HepG2 (cell line): ENCODE measurements around the gene ACAA2. TPM values are rescaled to one million over a fixed set of nuclear protein-coding genes. Genes with fewer than 3 reads are reported as not detected.

ENCODE experiments used
- ATAC-seq: fragments of 200-7000 bp; cut with Tn5 transposase; 3 replicates; pipeline ENCODE4 v1.9.1; 2020; ENCODE audit warnings: mild to moderate bottlenecking, moderate library complexity
- BruUV-seq: library from RNA; stranded (reverse); fragments of 400-500 nt; replicated peaks from 2 replicates; lab custom pipeline; 2021; lab: Mats Ljungman, UMichigan
- CTCF ChIA-PET: fragments of 300-600 bp; formaldehyde crosslinking; extraction: SDS; loops from one replicate; lab custom pipeline; 2021; ENCODE audit warnings: low total read pairs, inconsistent platforms, low intra/inter-chr PET ratio; lab: Yijun Ruan, JAX
- POLR2A ChIA-PET: fragments of 350-600 bp; sonication (Branson Sonifier 250); formaldehyde crosslinking; loops from one replicate; lab custom pipeline; 2020; ENCODE audit warnings: antibody characterized with exemption, inconsistent platforms; lab: Yijun Ruan, JAX
- DNase-seq: peaks from one replicate; pipeline ENCODE4 v3.0.0-alpha.2; 2015; ENCODE audit warnings: low spot score
- FAIRE-seq: peaks from 3 replicates; lab custom pipeline; 2011; peaks lifted over from hg19 to GRCh38; lab: Jason Lieb, UNC
- H2AFZ ChIP-seq: one replicate; pipeline ENCODE4 v1.6.1; 2011; ENCODE audit warnings: low read length, inconsistent platforms
- H3K27ac ChIP-seq: fragments of 300-600 bp; 3 replicates; pipeline ENCODE4 v1.8.0; 2011; ENCODE audit warnings: mixed run types, mild to moderate bottlenecking, mixed read lengths, low read length, inconsistent platforms; ENCODE audit not compliant: insufficient read depth; ENCODE audit errors: extremely low read length
- H3K27me3 ChIP-seq, 2 experiments: fragments of 200-600 bp in 1 of 2; 2 replicates in 1 of 2; 3 replicates in 1 of 2; pipeline versions ENCODE4 v1.6.0 to v1.8.0; 2011; ENCODE audit warnings: low read length in 2 of 2, mild to moderate bottlenecking in 2 of 2, moderate library complexity in 2 of 2, inconsistent platforms in 1 of 2; ENCODE audit not compliant: insufficient read depth in 2 of 2, control insufficient read depth in 1 of 2
- H3K36me3 ChIP-seq, 2 experiments: fragments of 200-600 bp in 1 of 2; replicated peaks in 1 of 2; 2 replicates in 1 of 2; 3 replicates in 1 of 2; pipeline versions ENCODE4 v1.5.1 to v1.8.0; 2011; ENCODE audit warnings: low read length in 2 of 2, inconsistent platforms in 1 of 2; ENCODE audit not compliant: insufficient read depth in 2 of 2, control insufficient read depth in 1 of 2
- H3K4me1 ChIP-seq: 2 replicates; pipeline ENCODE4 v1.5.1; 2012; ENCODE audit warnings: low read length, inconsistent platforms; ENCODE audit not compliant: insufficient read depth
- H3K4me2 ChIP-seq: 2 replicates; pipeline ENCODE4 v1.6.0; 2011; ENCODE audit warnings: low read depth, low read length, inconsistent platforms
- H3K4me3 ChIP-seq, 3 experiments: fragments of 200-600 bp in 1 of 3; sonication (generic), shearing (Covaris generic) in 1 of 3; replicated peaks in 1 of 3; 2 replicates each; pipeline ENCODE4 v1.5.1; 2011 to 2016; ENCODE audit warnings: low read length in 3 of 3, inconsistent platforms in 2 of 3, low read depth in 2 of 3, mild to moderate bottlenecking in 2 of 3, control low read depth in 1 of 3, mixed read lengths in 1 of 3; ENCODE audit not compliant: insufficient read depth in 1 of 3
- H3K79me2 ChIP-seq: one replicate; pipeline ENCODE4 v1.6.1; 2011; ENCODE audit warnings: low read length, inconsistent platforms; ENCODE audit not compliant: insufficient read depth
- H3K9ac ChIP-seq: 2 replicates; pipeline ENCODE4 v1.6.0; 2011; ENCODE audit warnings: mild to moderate bottlenecking, low read depth, low read length, inconsistent platforms; ENCODE audit not compliant: insufficient read depth
- H3K9me3 ChIP-seq: 2 replicates; pipeline ENCODE4 v1.5.1; 2012; ENCODE audit warnings: mild to moderate bottlenecking, low read length
- H4K20me1 ChIP-seq: 2 replicates; pipeline ENCODE4 v1.6.0; 2011; ENCODE audit warnings: inconsistent platforms, mild to moderate bottlenecking, low read length, moderate library complexity; ENCODE audit not compliant: insufficient read depth
- ATF1 ChIP-seq: IDR thresholded peaks from 2 replicates; pipeline ENCODE4 v1.6.1; 2016; ENCODE audit warnings: mild to moderate bottlenecking, control low read depth
- ETV6 ChIP-seq: sonication (generic); formaldehyde crosslinking; conservative IDR thresholded peaks from 2 replicates; pipeline ENCODE4 v1.4.0; 2020; ENCODE audit warnings: missing genetic modification reagents
- GATAD2A ChIP-seq: IDR thresholded peaks from 2 replicates; pipeline ENCODE4 v1.6.1; 2016
- SMAD3 ChIP-seq: sonication (generic); formaldehyde crosslinking; IDR thresholded peaks from 2 replicates; pipeline ENCODE4 v1.4.0; 2020; ENCODE audit warnings: missing genetic modification reagents
- TBL1XR1 ChIP-seq: fragments of 150-350 bp; IDR thresholded peaks from 2 replicates; pipeline ENCODE4 v1.6.1; 2014; ENCODE audit warnings: borderline replicate concordance, low read length; ENCODE audit not compliant: partially characterized antibody
- ZFP36 ChIP-seq: fragments of 150-350 bp; IDR thresholded peaks from 2 replicates; pipeline ENCODE4 v1.6.1; 2018; ENCODE audit warnings: borderline replicate concordance, low read length, low read depth; ENCODE audit not compliant: partially characterized antibody
- ZNF234 ChIP-seq: sonication (generic); formaldehyde crosslinking; conservative IDR thresholded peaks from 2 replicates; pipeline ENCODE4 v1.5.1; 2020; ENCODE audit warnings: mild to moderate bottlenecking, missing genetic modification reagents
- ZNF343 ChIP-seq: sonication (generic); formaldehyde crosslinking; IDR thresholded peaks from 2 replicates; pipeline ENCODE4 v1.4.0; 2020; ENCODE audit warnings: mild to moderate bottlenecking, missing genetic modification reagents
- ZNF709 ChIP-seq: sonication (generic); formaldehyde crosslinking; IDR thresholded peaks from 2 replicates; pipeline ENCODE4 v1.5.0; 2020; ENCODE audit warnings: mild to moderate bottlenecking, missing genetic modification reagents
- ZNF75D ChIP-seq: sonication (generic); formaldehyde crosslinking; IDR thresholded peaks from 2 replicates; pipeline ENCODE4 v1.8.1; 2023; ENCODE audit warnings: missing genetic modification reagents, mild to moderate bottlenecking, borderline replicate concordance
- WGBS: methylation state at CpG from one replicate; pipeline ENCODE4 v1.1.6; 2017; ENCODE audit warnings: low lambda C conversion rate; 5-methylcytosine and 5-hydroxymethylcytosine counted together
- in situ Hi-C: cut with HindIII; loops from 2 replicates; pipeline ENCODE4 v1.10.0; 2017; ENCODE audit warnings: low pct_unique_long_range_greater_than_20kb; ENCODE audit not compliant: extremely low pct_ligation_motif_present
- intact Hi-C: fragments of 100-400 bp; cut with micrococcal nuclease; formaldehyde crosslinking; loops from one replicate; pipeline ENCODE4 v1.10.0; 2022; ENCODE audit not compliant: unreplicated experiment
- polyA plus RNA-seq, 8 experiments: library from polyadenylated mRNA; depleted of rRNA in 3 of 8; stranded (reverse) in 7 of 8; unstranded in 1 of 8; fragments of >200 nt; fragmentation: Illumina TruSeq in 4 of 8; extraction: Trizol in 4 of 8; gene quantifications; 2 replicates each; pipeline versions ENCODE4 v1.2.1 to v1.2.3, GENCODE V29; 2011 to 2016; ENCODE audit warnings: low read depth in 4 of 8, missing spikeins in 1 of 8, mixed read lengths in 1 of 8; ENCODE audit not compliant: insufficient read depth in 1 of 8
- total RNA-seq, 5 experiments: library from RNA; depleted of rRNA; stranded (reverse); fragments of >200 nt; fragmentation: Illumina TruSeq; extraction: Trizol; gene quantifications; 2 replicates each; pipeline ENCODE4 v1.2.3, GENCODE V29; 2016; ENCODE audit warnings: low read depth in 1 of 5
- TF ChIP-seq, protein P1 (sequence below), 2 experiments: sonication (generic) in 1 of 2; formaldehyde crosslinking in 1 of 2; IDR thresholded peaks; 2 replicates each; pipeline versions ENCODE4 v1.4.0 to v1.6.1; 2018 to 2020; ENCODE audit warnings: missing genetic modification reagents in 2 of 2, borderline replicate concordance in 1 of 2, low read depth in 1 of 2, mild to moderate bottlenecking in 1 of 2, missing biosample characterization in 1 of 2
- TF ChIP-seq, protein P2 (sequence below): sonication (generic); formaldehyde crosslinking; IDR thresholded peaks from 2 replicates; pipeline ENCODE4 v1.4.0; 2020; ENCODE audit warnings: missing genetic modification reagents
- TF ChIP-seq, protein P3 (sequence below): sonication (generic); formaldehyde crosslinking; IDR thresholded peaks from 2 replicates; pipeline ENCODE4 v1.4.0; 2020; ENCODE audit warnings: missing genetic modification reagents

Gene ACAA2
- total and polyA plus RNA-seq, 2 of the 13 experiments (the other 11 are each of a cell fraction or from before 2014, with no cell fraction given), result 51.6 to 182 TPM

DNA sequence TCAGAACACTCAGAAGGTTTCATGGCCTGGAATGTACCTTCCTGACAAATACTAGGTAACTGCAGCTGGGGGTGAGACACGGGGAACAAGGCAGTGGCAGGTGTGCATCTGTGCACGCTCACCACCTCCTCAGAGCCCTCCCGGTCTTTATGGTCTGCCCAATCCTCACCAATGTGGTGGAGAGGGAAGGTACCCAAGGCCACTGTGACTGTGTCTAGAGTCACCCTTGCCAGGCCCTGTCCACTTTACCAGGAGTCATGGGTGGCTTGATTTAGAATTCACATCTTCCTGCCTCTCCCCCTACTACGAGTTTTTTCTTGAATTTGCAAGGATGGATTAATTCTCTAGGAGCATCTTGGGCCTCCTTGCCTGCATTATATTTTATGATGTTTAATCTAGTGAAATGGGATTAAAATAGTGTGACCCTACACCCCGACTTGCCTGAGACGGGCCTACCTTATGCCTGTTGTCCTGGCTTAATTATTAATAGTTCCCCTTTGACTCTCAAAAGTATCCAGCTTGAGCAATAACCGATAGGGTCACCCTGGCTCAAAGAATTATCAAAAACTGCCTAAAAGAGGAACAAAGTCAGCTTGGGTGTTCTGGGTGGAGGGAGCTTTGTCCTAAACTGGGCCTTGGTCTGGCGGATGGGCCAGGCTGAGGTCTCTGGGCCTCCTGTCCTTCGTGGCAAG lies 56.5 kb downstream of the ACAA2 start:
- POLR2A ChIA-PET, result no interaction called here
- peak overlapping the region; percentile 18 for H3K4me2 ChIP-seq
- no peak overlapping the region for H3K9ac ChIP-seq
- no peaks in the 10 kb centered on the region for H3K9me3 ChIP-seq
- H3K4me1 ChIP-seq, result peaks cover 15% of the 10 kb centered on the region
- H3K79me2 ChIP-seq, result no peaks in the 10 kb centered on the region
- no peak for DNase-seq
- no peaks in the 10 kb centered on the region for H4K20me1 ChIP-seq
- no peak overlapping the region for H3K4me3 ChIP-seq
- no peak overlapping the region for H3K27ac ChIP-seq
- H3K27me3 ChIP-seq, result peaks cover 1 to 13% of the 10 kb centered on the region in 2 experiments; a peak in 4 of 5 replicates
- no peak for TF ChIP-seq ZFP36
- TF ChIP-seq, protein P1, sequence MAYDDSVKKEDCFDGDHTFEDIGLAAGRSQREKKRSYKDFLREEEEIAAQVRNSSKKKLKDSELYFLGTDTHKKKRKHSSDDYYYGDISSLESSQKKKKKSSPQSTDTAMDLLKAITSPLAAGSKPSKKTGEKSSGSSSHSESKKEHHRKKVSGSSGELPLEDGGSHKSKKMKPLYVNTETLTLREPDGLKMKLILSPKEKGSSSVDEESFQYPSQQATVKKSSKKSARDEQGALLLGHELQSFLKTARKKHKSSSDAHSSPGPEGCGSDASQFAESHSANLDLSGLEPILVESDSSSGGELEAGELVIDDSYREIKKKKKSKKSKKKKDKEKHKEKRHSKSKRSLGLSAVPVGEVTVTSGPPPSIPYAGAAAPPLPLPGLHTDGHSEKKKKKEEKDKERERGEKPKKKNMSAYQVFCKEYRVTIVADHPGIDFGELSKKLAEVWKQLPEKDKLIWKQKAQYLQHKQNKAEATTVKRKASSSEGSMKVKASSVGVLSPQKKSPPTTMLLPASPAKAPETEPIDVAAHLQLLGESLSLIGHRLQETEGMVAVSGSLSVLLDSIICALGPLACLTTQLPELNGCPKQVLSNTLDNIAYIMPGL (CRISPR knock-in tag; IDR thresholded peaks at IDR 0.05; ENCODE audit: borderline replicate concordance in 1 of 2, low read depth in 1 of 2), result no peak
- TF ChIP-seq TBL1XR1, result no peak
- no peak for TF ChIP-seq ZNF709
- TF ChIP-seq ZNF75D (CRISPR knock-in tag), result no peak
- no peak for TF ChIP-seq GATAD2A (CRISPR knock-in tag)
- TF ChIP-seq ETV6, result no peak
- TF ChIP-seq ZNF343 (CRISPR knock-in tag), result no peak
- TF ChIP-seq ZNF234 (CRISPR knock-in tag), result no peak
- TF ChIP-seq, protein P2, sequence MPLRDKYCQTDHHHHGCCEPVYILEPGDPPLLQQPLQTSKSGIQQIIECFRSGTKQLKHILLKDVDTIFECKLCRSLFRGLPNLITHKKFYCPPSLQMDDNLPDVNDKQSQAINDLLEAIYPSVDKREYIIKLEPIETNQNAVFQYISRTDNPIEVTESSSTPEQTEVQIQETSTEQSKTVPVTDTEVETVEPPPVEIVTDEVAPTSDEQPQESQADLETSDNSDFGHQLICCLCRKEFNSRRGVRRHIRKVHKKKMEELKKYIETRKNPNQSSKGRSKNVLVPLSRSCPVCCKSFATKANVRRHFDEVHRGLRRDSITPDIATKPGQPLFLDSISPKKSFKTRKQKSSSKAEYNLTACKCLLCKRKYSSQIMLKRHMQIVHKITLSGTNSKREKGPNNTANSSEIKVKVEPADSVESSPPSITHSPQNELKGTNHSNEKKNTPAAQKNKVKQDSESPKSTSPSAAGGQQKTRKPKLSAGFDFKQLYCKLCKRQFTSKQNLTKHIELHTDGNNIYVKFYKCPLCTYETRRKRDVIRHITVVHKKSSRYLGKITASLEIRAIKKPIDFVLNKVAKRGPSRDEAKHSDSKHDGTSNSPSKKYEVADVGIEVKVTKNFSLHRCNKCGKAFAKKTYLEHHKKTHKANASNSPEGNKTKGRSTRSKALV (CRISPR knock-in tag), result no peak
- TF ChIP-seq, protein P3, sequence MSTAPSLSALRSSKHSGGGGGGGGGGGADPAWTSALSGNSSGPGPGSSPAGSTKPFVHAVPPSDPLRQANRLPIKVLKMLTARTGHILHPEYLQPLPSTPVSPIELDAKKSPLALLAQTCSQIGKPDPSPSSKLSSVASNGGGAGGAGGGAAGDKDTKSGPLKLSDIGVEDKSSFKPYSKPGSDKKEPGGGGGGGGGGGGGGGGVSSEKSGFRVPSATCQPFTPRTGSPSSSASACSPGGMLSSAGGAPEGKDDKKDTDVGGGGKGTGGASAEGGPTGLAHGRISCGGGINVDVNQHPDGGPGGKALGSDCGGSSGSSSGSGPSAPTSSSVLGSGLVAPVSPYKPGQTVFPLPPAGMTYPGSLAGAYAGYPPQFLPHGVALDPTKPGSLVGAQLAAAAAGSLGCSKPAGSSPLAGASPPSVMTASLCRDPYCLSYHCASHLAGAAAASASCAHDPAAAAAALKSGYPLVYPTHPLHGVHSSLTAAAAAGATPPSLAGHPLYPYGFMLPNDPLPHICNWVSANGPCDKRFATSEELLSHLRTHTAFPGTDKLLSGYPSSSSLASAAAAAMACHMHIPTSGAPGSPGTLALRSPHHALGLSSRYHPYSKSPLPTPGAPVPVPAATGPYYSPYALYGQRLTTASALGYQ, result no peak
- no peak for TF ChIP-seq SMAD3 (CRISPR knock-in tag)
- no peak for TF ChIP-seq ATF1 (CRISPR knock-in tag)
- no peak for FAIRE-seq
- CTCF ChIA-PET, result no interaction called here
- no peak overlapping the region for H2AFZ ChIP-seq
- BruUV-seq, result no TSS peak
- intact Hi-C loops (no loop called here), in situ Hi-C loops (no loop called here)
- H3K36me3 ChIP-seq, result no peaks in the 10 kb centered on the region
- ATAC-seq, result peak; percentile 53
- WGBS, result 10% methylated on average over 6 of the region's 9 CpGs
